Endothelial cell of umbilical vein (primary cell): ENCODE results near the gene HOXC11. TPM values are rescaled to one million over a fixed set of nuclear protein-coding genes. Genes with fewer than 3 reads are reported as not detected.

Source experiments
- BruUV-seq: library from RNA; stranded (reverse); fragments of 400-500 nt; replicated peaks from 2 replicates; lab custom pipeline; 2021; lab: Mats Ljungman, UMichigan
- CTCF ChIA-PET: fragments of 300-600, 350-600 bp; sonication (Branson Sonifier 250); formaldehyde crosslinking; loops from one replicate; lab custom pipeline; 2021; ENCODE audit warnings: antibody characterized with exemption, inconsistent platforms; lab: Charles Lee
- POLR2A ChIA-PET: fragments of 300-600, 350-600 bp; sonication (Branson Sonifier 250); formaldehyde crosslinking; loops from one replicate; lab custom pipeline; 2021; ENCODE audit warnings: antibody characterized with exemption, inconsistent platforms; lab: Charles Lee
- DNase-seq: peaks from one replicate; pipeline ENCODE4 v3.0.0-alpha.2; 2011; ENCODE audit warnings: low read depth, low spot score
- FAIRE-seq: peaks from 2 replicates; lab custom pipeline; 2011; peaks lifted over from hg19 to GRCh38; lab: Jason Lieb, UNC
- H2AFZ ChIP-seq: 2 replicates; pipeline ENCODE4 v1.6.0; 2012; ENCODE audit warnings: low read depth, low read length, control low read depth, inconsistent platforms
- H3K27ac ChIP-seq: 2 replicates; pipeline ENCODE4 v1.5.1; 2011; ENCODE audit warnings: low read depth, mild to moderate bottlenecking, control low read depth, low read length, moderate library complexity; ENCODE audit not compliant: insufficient read depth
- H3K27me3 ChIP-seq, 2 experiments: 2 replicates each; pipeline versions ENCODE4 v1.6.0 to v1.6.1; 2011; ENCODE audit warnings: low read length in 2 of 2, mixed read lengths in 1 of 2; ENCODE audit not compliant: control insufficient read depth in 2 of 2, insufficient read depth in 2 of 2
- H3K36me3 ChIP-seq, 2 experiments: 2 replicates in 1 of 2; 3 replicates in 1 of 2; pipeline ENCODE4 v1.5.1; 2011; ENCODE audit warnings: low read length in 2 of 2, mild to moderate bottlenecking in 1 of 2, moderate library complexity in 1 of 2; ENCODE audit not compliant: control insufficient read depth in 2 of 2, insufficient read depth in 2 of 2; ENCODE audit errors: extremely low read depth in 1 of 2
- H3K4me1 ChIP-seq: 3 replicates; pipeline ENCODE4 v1.5.1; 2011; ENCODE audit warnings: mild to moderate bottlenecking, low read length; ENCODE audit not compliant: control insufficient read depth, insufficient read depth; ENCODE audit errors: extremely low read depth
- H3K4me2 ChIP-seq: 2 replicates; pipeline ENCODE4 v1.6.1; 2011; ENCODE audit warnings: low read length, control low read depth, mixed read lengths; ENCODE audit not compliant: insufficient read depth
- H3K4me3 ChIP-seq, 3 experiments: fragments of 200-600 bp in 1 of 3; sonication (generic), shearing (Covaris generic) in 1 of 3; replicated peaks in 1 of 3; 2 replicates each; pipeline ENCODE4 v1.5.1; 2011 to 2016; ENCODE audit warnings: control low read depth in 3 of 3, low read length in 3 of 3, mild to moderate bottlenecking in 2 of 3, inconsistent platforms in 1 of 3, low read depth in 1 of 3, moderate library complexity in 1 of 3; ENCODE audit not compliant: insufficient read depth in 1 of 3
- H3K79me2 ChIP-seq: 2 replicates; pipeline ENCODE4 v1.6.0; 2012; ENCODE audit warnings: low read length, inconsistent platforms; ENCODE audit not compliant: control insufficient read depth, insufficient read depth
- H3K9ac ChIP-seq: replicated peaks from 2 replicates; pipeline ENCODE3; 2011; ENCODE audit warnings: low read length, control low read depth; ENCODE audit not compliant: insufficient read depth; ENCODE audit errors: extremely low read depth
- H3K9me1 ChIP-seq: replicated peaks from 3 replicates; pipeline ENCODE4 v1.6.0; 2011; ENCODE audit warnings: mild to moderate bottlenecking, low read length; ENCODE audit not compliant: control insufficient read depth, insufficient read depth; ENCODE audit errors: extremely low read depth
- H3K9me3 ChIP-seq: replicated peaks from 2 replicates; pipeline ENCODE4 v1.5.1; 2012; ENCODE audit warnings: low read length, inconsistent platforms; ENCODE audit not compliant: control insufficient read depth, insufficient read depth
- H4K20me1 ChIP-seq: replicated peaks from 2 replicates; pipeline ENCODE3; 2011; ENCODE audit warnings: mild to moderate bottlenecking, low read length; ENCODE audit not compliant: control insufficient read depth, insufficient read depth; ENCODE audit errors: extremely low read depth
- EZH2 ChIP-seq: IDR thresholded peaks from 2 replicates; pipeline ENCODE4 v1.6.1; 2012; ENCODE audit warnings: borderline replicate concordance, low read depth, mild to moderate bottlenecking, moderate library complexity, low read length, inconsistent platforms; ENCODE audit not compliant: severe bottlenecking
- FOS ChIP-seq: IDR thresholded peaks from 2 replicates; pipeline ENCODE4 v1.6.1; 2011; ENCODE audit warnings: mild to moderate bottlenecking, low read length, moderate library complexity, borderline replicate concordance; ENCODE audit not compliant: insufficient read depth
- GATA2 ChIP-seq: IDR thresholded peaks from 2 replicates; pipeline ENCODE4 v1.7.0; 2011; ENCODE audit warnings: low read depth, mild to moderate bottlenecking, moderate library complexity, mixed read lengths, low read length; ENCODE audit not compliant: insufficient read length, insufficient read depth
- JUN ChIP-seq: IDR thresholded peaks from 2 replicates; pipeline ENCODE4 v1.6.1; 2011; ENCODE audit warnings: borderline replicate concordance, low read depth; ENCODE audit not compliant: insufficient read length, insufficient read depth
- MYC ChIP-seq: IDR thresholded peaks from one replicate; pipeline ENCODE4 v1.6.1; 2011; ENCODE audit warnings: mild to moderate bottlenecking, low read depth, low read length
- POLR2A ChIP-seq: IDR thresholded peaks from 2 replicates; pipeline ENCODE4 v1.6.1; 2012; ENCODE audit warnings: low read depth, mild to moderate bottlenecking, control low read depth, low read length
- POLR2AphosphoS5 ChIP-seq: IDR thresholded peaks from 2 replicates; pipeline ENCODE4 v1.6.1; 2012; ENCODE audit warnings: low read depth, mild to moderate bottlenecking, control low read depth, low read length, moderate library complexity; ENCODE audit not compliant: insufficient read depth
- dilution Hi-C: fragments of 300-500 bp; cut with MboI; formaldehyde crosslinking; loops from one replicate; pipeline ENCODE4 v1.15.0; 2019; ENCODE audit warnings: low sequenced_read_pairs; ENCODE audit not compliant: extremely low pct_ligation_motif_present
- intact Hi-C: fragments of 100-400 bp; cut with micrococcal nuclease; formaldehyde crosslinking; loops from one replicate; pipeline ENCODE4 v1.10.0; 2022
- polyA plus RNA-seq, 4 experiments: library from polyadenylated mRNA; depleted of rRNA in 3 of 4; stranded (reverse) in 3 of 4; unstranded in 1 of 4; fragments of >200 nt; gene quantifications; 2 replicates each; pipeline versions ENCODE4 v1.2.1 to v1.2.3, GENCODE V29; 2011 to 2012; ENCODE audit warnings: missing spikeins in 1 of 4
- total RNA-seq: library from RNA; stranded (reverse); gene quantifications from 2 replicates; pipeline ENCODE4 v1.2.3, GENCODE V29; 2021
- TF ChIP-seq, protein P1 (sequence below): IDR thresholded peaks from 2 replicates; pipeline ENCODE4 v1.6.1; 2011; ENCODE audit not compliant: insufficient read depth, insufficient read length
- TF ChIP-seq, protein P2 (sequence below), 2 donors: IDR thresholded peaks; 1 replicate in 1 of 2; 2 replicates in 1 of 2; pipeline ENCODE4 v1.5.1; 2011; ENCODE audit warnings: low read length in 2 of 2, mild to moderate bottlenecking in 2 of 2, moderate library complexity in 2 of 2, control low read depth in 1 of 2, inconsistent platforms in 1 of 2, low read depth in 1 of 2; ENCODE audit not compliant: insufficient read depth in 1 of 2; ENCODE audit errors: extremely low read depth in 1 of 2

Gene HOXC11
- total and polyA plus RNA-seq, 2 donors (not counting 3 experiments of a cell fraction or from before 2014, with no cell fraction given): not detected

DNA sequence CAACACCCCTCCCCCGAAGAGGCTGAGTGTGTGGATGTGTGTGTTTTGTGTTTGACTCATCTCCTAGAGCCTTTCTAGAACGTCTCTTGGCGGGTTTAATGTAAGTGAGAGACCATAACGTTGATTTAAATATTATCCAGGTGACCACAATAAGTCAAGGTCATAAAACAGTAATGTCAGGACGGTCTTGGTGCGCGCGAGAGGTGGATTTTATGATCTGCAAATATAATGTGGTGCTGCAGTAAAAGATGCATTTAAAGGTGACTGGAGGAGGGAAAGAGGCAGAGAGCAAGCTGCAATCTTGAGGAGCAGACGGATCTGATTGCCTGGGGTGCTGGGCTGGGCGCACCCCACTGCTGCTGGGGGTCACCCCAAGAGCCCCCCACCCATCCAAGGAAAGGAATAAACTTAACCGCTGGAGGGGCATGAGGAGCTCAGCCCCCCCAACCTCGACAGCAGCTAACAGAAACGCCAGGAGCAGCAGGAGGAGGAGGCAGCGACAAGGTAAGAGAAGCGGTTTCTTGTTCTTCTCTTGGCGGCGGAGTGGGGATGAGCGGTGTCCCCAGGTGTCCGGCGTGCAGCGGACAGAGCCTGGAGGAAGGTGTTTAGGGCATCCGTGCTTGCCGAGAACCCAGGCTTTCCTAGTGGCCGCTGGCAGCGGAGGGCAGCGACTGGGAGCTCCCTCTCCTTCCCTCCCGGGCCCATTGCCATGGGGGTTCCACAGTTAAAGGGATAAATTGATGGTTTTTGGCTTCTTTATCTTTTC, 17.6 kb downstream of the HOXC11 start:
- Histone ChIP-seq H3K9me1 (no peaks in the 10 kb centered on the region), H3K27ac (no peak overlapping the region), H2AFZ (no peak overlapping the region), H3K4me2 (no peak overlapping the region), H3K4me3 (no peak overlapping the region), H3K9me3 (no peaks in the 10 kb centered on the region), H3K36me3 (no peaks in the 10 kb centered on the region), H3K4me1 (no peaks in the 10 kb centered on the region), H3K79me2 (no peaks in the 10 kb centered on the region), H3K27me3 (peaks cover 94 to 98% of the 10 kb centered on the region in 2 experiments), H3K9ac (no peak overlapping the region), H4K20me1 (no peaks in the 10 kb centered on the region)
- dilution Hi-C loops (no loop called here), intact Hi-C loops (no loop called here)
- FAIRE-seq (no peak), DNase-seq (no peak)
- CTCF ChIA-PET: interaction anchor here (0.8 to 4.3 kb wide), 13 partner anchors 9 to 233 kb away, joined by 3 to 24 read pairs (median 4); partner anchors contain the start of genes HOXC8 and HOXC9
- POLR2A ChIA-PET: no interaction called here
- no TSS peak for BruUV-seq
- no peak for TF ChIP-seq MYC
- no peak for TF ChIP-seq POLR2A
- no peak for TF ChIP-seq JUN
- TF ChIP-seq EZH2: no peak
- TF ChIP-seq, protein P1, sequence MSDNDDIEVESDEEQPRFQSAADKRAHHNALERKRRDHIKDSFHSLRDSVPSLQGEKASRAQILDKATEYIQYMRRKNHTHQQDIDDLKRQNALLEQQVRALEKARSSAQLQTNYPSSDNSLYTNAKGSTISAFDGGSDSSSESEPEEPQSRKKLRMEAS: no peak
- TF ChIP-seq, protein P2, sequence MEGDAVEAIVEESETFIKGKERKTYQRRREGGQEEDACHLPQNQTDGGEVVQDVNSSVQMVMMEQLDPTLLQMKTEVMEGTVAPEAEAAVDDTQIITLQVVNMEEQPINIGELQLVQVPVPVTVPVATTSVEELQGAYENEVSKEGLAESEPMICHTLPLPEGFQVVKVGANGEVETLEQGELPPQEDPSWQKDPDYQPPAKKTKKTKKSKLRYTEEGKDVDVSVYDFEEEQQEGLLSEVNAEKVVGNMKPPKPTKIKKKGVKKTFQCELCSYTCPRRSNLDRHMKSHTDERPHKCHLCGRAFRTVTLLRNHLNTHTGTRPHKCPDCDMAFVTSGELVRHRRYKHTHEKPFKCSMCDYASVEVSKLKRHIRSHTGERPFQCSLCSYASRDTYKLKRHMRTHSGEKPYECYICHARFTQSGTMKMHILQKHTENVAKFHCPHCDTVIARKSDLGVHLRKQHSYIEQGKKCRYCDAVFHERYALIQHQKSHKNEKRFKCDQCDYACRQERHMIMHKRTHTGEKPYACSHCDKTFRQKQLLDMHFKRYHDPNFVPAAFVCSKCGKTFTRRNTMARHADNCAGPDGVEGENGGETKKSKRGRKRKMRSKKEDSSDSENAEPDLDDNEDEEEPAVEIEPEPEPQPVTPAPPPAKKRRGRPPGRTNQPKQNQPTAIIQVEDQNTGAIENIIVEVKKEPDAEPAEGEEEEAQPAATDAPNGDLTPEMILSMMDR (IDR thresholded peaks at IDR 0.05; ENCODE audit: extremely low read depth in 1 of 2, insufficient read depth in 1 of 2, low read depth in 1 of 2, low read length in 2 of 2): no peak
- no peak for TF ChIP-seq FOS
- no peak for TF ChIP-seq POLR2AphosphoS5
- TF ChIP-seq GATA2: no peak
